Esophagus squamous epithelium (tissue), 4 donors: ENCODE measurements around the gene ZNF71.

Experiments used
- CTCF ChIP-seq, 6 experiments: fragments of 450-650 bp in 4 of 6; fragments of 200-600 bp in 2 of 6; sonication (generic) in 2 of 6; IDR thresholded peaks; one replicate each; pipeline ENCODE4 v1.5.1; 2016 to 2019; ENCODE audit warnings: antibody characterized with exemption in 6 of 6, mild to moderate bottlenecking in 4 of 6, moderate library complexity in 4 of 6
- POLR2A ChIP-seq, 4 donors: fragments of 450-650 bp; IDR thresholded peaks; one replicate each; pipeline ENCODE4 v1.6.1; 2017; ENCODE audit warnings: antibody characterized with exemption in 4 of 4, mild to moderate bottlenecking in 4 of 4, moderate library complexity in 3 of 4

GRCh38 chr19:56667311-56667870 lies 72.3 kb downstream of the ZNF71 start:
- TF ChIP-seq POLR2A (IDR thresholded peaks at IDR 0.05) (no peak), CTCF (IDR thresholded peaks at IDR 0.05) (no peak)
